T-helper 1 cell (primary cell): ENCODE data around the gene MTG2.

ENCODE experiments used
- DNase-seq, 5 donors: peaks; one replicate each; pipeline ENCODE4 v3.0.0-alpha.2; 2012 to 2020
- total RNA-seq, 4 donors: gene quantifications; one replicate each; lab custom pipeline; 2026; lab: John Stamatoyannopoulos, UW

The MTG2 gene, protein sequence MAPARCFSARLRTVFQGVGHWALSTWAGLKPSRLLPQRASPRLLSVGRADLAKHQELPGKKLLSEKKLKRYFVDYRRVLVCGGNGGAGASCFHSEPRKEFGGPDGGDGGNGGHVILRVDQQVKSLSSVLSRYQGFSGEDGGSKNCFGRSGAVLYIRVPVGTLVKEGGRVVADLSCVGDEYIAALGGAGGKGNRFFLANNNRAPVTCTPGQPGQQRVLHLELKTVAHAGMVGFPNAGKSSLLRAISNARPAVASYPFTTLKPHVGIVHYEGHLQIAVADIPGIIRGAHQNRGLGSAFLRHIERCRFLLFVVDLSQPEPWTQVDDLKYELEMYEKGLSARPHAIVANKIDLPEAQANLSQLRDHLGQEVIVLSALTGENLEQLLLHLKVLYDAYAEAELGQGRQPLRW
- total RNA-seq, result 7.7 to 21.0 (median 13.8) reads per million in 4 donors

DNA sequence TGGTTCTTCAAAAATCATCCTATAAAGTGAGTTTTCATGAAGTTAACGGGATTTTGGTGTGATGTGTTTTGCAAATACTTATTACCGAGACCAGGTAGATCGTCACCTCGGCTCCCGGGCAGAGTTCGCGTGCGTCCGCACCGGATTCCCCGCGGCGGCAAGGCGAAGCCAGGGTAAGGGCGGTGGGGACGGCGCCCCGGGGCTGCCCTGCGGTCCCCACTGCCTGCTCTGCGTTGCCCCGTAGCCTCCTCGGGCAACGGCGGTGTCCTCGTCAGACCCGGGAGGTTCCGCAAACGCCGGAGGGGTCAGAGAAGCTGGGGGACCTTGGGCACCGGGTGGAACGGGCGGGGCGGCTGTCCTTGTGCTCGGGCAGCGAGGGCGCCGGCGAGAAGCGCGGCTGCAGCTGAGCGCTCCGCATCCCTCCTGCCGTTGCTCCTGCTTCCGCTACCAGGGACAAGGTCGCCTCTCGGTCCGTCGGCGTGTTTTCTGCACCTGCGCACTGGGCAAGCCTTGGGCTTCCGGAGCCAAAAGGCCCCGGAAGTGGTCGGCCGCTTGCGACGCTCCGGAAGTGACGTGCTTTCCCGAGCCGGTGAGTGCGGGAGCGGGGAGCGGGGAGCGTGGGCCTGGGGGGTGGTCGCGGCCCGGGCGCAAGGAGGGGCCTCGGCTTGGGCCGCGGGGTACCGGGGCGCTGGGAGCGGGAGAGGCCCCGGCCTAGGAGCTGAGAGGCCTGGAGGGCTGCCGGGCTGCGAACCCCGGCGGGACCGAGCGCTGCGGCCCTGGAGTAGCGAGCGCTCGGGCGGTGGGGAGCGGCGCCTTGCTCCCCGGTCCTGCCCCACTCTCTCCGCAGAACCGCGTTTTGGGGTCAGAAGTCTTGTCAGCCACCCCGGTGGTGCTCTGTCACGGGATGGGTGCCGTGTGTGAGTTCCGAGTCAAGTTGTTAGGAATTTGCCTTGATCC lies at the start of gene MTG2:
Gene MTG2 (plus strand): TSS at position 560 of the 957 bp plus-strand sequence. CDS start 10,393 bp downstream, outside the sequence.
- DNase-seq, result peak; percentile 87 to 97 (median 93)

DNA sequence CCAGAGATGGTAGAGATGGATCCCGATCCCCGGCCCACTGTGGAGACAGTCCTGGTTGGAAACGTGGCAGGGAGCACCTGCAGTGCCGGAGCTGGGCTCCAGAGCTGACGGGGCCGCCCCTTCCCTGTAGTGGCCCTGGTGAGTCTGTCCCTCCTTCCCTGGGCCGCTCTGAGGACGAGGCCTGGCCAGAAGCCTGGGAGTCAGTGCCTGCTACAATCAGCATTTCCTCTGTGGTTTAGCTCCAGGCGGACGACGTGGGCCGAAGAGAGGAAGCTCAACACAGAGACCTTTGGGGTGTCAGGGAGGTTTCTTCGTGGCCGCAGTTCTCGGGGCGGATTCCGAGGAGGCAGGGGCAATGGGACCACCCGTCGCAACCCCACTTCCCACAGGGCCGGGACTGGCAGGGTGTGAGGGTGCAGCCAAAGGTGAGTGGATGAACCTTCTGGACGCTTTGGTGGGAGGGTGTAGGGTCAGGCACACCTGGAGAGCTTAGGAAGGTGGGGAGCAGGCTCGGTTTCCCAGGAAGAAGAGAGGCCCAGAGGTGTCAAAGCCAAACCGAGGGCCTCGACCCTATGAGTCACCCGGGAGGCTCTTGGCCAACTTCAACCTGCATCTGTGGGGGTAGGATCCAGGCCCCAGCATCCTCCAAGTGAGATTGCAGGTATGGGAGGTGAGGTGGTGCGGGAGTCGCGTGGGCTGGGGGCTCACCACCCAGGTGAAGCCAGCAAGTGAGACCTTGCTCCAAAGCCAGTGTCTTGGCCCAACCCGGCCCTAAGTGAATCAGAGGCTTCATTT lies 49.6 kb upstream of the MTG2 start:
- DNase-seq, result no peak

DNA sequence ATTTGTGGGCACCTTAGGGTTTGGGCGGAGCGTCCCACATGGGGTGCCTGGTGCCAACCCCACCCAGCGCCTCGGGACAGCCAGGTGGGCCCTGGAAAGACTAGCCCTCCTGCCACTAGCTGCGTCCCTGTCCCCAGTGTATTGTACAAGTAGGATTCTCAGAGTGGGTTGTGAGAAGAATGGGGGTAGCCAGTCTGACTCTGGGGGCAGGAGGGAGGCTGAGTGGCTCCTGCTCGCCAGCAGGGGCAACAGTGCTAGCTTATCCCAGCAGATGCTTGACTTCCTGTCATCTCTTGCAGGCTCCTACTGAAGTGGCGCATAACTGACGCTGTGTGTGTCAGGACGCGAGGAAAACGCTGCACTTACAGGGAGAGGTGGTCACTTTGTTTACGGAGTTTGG lies 49.0 kb upstream of the MTG2 start:
- no peak for DNase-seq

DNA sequence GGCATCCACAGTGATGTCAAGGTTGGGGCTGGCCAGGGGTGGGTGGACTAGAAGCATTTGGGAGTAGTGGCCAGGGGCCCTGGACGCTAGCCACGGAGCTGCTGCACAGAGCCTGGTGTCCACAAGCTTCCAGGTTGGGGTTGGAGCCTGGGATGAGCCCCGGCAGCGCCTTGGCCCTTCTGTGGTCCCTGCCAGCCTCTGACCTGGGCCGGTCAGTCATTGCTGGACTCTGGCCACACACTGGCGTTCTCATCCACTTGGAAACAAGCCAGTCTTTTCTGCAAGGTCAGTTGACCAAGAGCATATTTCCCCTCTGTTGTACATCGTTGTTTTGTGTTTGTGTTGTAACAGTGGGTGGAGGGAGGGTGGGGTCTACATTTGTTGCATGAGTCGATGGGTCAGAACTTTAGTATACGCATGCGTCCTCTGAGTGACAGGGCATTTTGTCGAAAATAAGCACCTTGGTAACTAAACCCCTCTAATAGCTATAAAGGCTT lies 48.0 kb upstream of the MTG2 start:
- no peak for DNase-seq

DNA sequence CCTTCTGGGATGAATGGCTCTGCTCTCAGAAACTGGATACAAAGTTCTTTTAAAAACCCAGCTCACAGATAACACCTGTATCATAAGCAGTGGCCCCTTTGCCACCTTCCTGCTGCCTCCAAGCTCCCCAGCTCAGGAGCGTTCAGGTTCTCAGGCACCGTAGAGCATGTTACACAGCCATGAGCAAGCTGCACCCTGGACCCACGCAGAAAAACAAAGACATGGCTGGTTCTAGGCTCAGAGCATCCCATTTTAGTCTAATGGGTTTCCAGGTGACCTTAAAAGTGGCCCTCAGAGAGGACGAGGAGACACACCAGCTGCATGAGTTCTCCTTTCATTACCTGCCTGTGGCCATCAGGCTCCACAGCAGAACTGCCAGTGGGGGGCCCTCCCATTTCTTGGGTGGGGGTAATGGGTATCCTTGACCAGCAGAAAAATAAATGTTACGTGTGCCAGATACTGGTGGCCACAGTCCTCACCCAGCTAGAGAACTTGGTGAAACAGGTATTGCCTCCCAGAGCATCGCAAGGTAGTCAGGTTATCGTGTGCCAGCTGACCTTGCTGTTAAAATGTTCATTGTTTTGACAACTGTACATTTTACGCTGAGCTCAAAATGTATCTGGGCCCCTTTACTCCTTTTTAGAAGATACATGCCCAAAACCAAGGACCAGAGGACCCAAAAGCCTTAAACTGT lies 47.1 kb upstream of the MTG2 start:
- DNase-seq, result no peak

DNA sequence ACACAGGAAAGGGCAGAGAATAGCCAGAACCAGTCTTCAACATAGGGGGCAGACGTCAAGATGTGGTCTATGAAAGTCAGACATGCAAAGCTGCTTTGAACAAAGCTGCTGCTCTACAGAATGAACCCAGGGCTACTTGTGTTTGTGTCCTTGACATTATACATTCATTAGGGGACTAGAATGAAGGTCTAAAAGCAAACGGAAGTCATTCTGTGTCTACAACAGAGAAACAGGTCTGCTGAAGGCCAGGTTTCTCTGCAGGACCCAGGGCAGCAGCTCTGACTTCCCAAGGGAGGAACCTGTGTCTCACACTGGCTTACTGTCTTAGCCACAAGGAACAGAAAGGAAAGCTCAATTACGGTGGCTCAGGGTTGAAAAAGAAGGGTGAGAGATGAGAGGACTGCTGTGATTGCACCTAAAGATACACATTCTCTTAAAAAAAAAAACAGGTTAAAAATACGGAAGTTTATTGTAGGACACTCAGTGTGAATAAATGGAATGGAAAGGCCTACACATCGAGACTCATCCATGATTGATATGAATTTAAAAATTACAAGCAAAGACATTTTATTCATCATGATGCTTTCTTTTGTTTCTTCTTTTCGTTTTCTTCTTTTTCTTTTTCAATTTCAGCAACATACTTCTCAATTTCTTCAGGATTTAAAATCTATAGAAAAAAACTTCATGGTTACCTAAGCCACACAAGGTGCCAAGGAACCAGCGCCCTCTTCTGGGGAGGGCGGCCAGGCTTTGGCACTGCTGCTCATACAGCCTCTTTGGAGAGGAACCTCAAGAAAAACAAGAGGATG lies 46.3 kb upstream of the MTG2 start:
- DNase-seq, result peak; percentile 42 to 69 (median 64)

DNA sequence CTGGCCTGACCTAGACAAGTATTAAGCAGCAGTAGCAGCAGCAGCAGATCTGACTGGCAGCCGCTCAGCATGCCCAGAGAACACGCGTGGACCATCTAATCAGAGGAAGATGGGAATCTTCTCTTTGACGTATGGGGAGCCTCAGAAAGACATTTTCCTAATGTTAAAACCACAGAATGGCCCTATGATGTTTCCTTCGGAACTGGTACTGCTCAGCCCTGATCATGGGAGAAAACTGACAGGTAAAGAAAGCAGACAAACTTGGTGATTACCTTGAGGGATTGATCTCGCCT lies 45.8 kb upstream of the MTG2 start:
- no peak for DNase-seq

DNA sequence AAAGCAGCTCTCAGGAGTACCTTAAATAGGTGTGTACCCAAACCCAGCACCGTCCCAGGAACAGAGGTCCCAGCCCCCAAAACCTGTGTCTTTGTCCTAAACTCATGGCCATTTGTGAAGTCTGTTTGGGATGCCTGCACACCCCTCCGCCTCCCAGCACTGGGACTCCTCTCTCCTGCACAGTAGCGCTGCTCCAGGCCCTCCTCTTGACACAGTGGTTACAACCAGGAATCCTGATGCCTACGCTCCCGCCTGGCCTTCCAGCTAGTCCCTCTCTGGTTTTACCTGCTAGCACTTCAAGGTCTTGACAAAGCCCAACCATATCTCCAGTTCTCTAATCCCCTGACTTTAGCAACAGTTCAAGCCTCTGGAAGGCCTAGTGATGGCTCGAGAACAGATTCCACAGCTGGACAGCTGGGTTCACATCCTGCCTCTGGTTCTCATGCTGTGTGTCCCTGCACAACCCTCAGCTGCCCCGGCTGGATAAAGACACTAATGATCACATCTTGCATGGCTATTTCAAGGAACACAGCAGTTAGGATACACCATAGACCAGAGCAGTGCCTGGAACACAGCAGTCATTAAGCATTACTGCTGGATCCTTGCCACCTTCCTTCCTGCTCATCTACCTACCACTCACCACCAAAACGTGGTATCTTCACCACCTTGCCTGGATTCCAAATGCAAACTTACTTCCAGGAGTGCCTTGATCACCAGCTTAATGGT lies 45.2 kb upstream of the MTG2 start:
- no peak for DNase-seq

DNA sequence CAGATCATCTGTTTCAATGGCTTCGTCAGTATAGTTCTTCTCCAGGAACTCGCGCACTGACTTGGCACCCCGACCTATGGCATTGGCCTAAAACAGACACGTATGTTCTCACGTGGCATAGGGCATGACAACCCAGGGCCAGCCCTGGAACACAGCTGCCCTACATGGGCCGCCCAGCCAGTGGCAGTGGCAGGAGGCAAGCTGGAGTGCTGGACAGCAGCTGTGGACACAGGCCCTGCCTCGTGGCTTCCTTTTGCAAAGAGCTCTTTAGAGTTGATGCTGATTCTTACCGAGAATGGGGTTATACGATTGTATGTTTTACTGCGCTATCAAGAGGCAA lies 44.7 kb upstream of the MTG2 start:
- DNase-seq, result no peak

DNA sequence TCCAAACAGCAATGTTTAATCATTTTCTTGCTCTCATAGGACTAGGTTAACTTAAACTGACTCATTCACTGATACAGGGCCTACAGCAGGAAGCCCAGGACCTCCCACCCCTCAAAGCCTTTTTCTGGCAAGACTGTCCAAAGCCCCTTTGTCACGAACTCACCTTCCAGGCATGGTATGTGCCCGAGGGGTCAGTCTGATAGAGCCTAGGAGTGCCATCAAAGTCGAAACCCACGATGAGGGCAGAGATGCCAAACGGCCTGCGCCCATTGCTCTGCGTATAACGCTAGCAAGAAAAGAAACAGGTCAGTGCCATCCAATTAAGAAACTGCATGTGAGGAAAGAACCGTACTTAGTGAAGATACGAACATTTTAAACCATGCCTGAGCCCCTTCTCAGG lies 43.9 kb upstream of the MTG2 start:
- no peak for DNase-seq

DNA sequence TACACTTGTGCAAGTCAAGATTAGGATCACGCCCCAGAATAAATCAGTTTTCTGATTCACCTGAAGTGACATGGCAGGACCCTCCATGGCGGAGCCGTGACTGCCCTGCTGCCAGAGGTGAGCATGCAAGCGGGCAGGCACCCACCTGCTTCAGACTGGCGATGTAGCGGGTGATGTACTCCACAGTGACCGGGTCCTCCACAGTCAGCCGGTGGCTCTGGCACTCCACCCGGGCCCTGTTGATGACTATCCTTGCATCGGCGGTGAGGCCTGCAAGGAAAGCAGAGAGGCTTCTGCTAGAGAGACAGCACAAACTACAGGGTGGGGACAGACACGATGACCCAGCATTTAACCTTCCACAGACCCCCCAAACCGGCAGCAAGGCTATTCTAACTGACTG lies 43.2 kb upstream of the MTG2 start:
- DNase-seq, result no peak

DNA sequence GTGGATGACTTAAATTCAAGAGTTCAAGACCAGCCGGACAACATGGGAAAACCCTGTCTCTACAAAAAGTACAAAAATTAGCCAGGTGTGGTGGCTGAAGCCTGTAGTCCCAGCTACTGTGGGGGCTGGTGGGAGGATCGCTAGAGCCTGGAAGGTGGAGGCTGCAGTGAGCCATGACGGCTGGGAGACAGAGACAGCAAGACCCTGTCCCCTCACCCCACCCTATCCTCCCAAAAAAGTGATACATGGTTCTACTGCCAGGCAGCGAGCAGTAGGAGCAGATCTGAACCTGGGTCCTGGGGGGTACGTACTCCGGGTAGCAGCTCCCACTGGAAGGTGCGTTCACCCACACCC lies 41.8 kb upstream of the MTG2 start:
- no peak for DNase-seq

DNA sequence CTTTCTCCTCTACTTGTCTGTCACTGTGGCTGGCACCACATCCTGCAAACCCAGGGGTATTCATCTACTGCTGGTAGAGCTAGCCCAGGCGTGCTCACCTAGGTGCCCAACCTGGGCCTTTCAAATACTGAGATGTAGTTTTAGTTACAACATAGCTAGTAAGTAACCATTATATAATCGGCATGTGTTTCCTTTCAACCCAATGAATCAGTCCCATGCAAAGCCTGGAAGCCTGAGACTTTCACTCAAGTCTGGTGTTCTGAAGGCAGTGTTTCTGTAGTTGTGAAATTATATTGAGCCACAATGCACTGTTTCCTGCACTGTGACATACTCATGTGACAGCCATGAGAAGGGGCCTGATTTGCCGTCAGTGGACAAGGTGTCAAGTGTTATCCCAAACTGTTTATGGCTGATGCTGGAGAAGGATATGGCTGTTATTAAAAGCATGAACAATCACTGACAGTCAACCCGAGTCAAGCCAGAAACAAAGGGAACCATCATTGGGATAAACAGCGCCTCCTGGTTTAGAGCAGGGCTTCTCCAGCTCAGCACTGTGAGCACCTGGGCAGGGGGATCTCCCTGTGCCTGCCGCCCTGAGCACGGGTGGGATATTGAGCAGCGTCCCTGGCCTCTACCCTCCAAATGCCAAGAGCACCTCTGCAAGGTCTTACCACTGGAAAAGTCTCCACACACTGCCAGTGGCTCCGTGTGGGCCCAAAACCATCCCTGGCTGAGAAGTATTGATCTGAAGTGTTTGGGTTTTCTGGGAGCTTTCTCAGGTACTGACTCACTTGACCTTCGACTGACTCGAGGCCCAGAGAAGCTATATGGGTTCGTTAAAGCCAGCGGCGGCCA lies 41.2 kb upstream of the MTG2 start:
- DNase-seq, result peak in 1 of 5 donors; percentile 20

DNA sequence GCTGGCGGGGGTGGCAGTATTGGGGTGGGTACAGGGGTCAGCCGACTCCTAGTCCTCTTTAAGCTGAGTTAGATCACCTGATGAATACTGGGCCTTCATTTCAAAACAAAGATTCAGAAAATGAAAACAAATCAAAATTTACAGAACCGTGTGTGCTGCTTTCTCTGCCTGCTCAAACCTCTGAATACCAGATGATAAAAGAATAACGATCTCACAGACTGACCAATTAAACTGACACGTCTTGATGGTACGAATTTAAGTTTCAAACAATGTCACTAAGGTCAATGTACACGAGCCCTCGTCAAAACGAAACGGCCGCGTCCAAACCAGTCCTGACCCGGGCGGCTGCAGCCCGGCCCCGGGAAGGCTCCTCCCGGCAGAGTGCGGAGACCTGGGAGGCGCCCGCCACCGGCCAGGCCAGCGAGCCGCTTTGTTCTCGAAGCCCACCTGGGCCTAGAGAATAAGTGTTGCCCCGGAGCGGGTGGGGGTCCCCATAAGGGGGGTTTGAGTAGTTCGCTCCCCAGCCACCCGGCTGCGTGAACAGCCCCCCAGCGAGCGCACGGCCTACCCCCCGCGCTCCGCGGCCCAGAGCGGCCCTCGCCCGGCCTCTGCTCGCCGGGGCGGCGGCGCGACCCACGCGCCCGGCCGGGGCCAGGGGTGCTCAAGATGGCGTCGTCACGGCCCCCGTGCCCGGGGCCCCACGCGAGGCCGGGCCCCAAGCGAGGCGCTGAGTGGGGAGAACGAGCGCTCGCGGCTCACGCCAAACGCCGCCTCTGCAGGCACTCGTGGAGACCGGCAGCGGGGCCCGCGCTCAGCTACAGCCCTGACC lies 40.4 kb upstream of the MTG2 start:
- DNase-seq, result no peak

DNA sequence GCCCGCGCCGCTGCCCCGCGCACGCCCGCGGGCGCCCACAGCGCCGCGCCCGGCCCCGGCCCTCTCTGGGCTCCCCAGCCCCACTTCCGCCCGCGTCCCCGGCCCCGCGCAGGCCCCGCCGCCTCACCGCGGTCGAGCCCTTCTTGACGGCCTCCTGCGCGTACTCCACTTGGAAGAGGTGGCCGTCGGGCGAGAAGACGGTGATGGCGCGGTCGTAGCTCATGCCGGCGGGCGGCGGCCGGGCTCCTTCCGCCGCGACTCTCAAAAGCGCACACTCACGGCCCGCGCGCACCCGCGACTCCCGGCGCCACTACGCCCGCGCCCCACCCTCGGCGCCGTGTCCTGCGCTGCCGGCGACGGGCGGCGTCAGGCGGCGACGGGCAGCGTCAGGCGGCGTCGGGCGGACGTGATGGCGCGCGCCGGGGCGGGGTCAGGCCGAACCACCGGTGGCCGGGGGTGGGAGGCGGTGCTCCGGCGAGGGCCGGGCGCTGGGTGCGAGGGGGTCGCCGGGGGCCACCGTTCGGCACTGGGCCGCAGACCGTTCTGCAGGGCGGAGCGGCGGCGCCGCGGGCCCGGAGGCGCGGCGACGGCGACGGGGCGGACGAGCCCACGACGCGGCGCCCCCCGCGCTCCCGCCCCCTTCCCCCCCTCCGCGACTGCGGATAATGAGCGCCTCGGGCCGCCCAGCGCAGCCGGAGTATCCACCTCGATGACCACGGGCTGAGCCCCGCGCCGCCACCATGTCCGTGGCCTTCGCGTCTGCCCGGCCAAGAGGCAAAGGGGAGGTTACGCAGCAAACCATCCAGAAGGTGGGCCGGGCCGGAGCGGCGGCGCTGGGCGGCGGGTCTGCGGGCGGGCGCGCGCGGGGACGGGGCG lies 39.5 kb upstream of the MTG2 start, which contains the start of the genes PSMA7 and SS18L1:
Gene PSMA7 (minus strand): TSS at position 314 of the 876 bp plus-strand sequence. CDS start 91 bp downstream, at position 223.
Gene SS18L1 (plus strand): TSS at position 689 of the 876 bp plus-strand sequence. CDS start 52 bp downstream, at position 741.
- DNase-seq, result peak; percentile 72 to 88 (median 77)

DNA sequence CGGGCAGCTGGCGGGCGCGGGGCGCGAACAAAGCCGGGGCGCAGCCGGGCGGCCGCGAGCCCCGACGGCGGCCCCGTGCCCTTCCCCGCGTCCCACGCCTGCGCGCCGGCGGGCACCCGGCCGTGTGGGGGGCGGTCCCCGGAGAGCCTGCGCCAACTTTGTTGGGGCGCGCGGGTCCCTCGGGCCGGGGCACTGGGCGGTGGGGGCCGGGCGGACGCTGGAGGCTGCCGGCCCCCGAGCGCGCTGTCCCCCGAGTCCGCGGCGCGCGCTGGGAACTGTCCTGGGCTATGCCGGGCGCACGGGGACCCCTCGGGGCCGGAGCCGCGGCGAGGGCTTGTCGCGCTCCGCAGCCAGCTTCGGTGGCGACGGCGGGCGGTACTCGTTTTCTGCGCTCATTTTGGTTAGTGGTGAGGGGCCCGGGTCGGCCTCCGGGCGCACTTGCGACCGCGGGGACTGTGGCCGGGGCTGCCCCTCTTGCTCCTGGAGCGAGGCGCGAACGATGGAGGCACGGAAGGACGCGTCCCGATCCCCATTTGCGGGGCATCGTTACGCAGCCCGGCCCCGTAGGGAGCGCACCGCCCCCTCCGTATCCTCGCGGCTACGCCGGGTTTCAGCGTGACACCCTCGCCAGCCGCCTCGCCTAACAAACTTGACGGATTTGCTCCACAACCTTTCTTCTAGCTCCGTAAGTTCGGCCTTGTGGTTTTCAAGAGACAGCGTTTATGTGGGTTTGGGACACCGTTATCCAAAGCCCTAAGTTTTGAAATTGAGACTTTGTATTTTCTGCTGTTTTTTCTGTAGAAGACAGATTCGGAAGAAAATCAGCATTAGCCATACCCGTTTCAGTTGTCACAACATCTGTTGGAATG lies 38.6 kb upstream of the MTG2 start:
- peak in 4 of 5 donors; percentile 30 to 63 (median 40) for DNase-seq

DNA sequence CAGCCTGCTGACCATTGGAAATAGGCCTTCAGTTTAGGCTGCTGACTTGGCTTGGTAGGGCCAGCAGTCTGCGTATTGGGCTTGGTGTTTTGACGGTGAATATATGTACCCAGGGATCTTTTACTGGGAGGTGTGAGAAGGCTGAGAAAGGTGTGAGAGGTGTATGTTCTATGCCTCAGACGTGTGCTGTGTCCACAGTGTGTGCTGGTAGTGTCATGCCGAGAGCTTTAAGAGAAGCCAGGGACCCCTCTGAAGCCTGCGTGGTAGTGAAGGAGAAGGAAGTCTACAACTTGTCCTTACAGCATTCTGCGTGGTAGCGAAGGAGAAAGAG lies 37.2 kb upstream of the MTG2 start:
- no peak for DNase-seq
